Endodermal cell (in vitro differentiated cells): ENCODE measurements around the gene CALCOCO1. TPM values are rescaled to one million over a fixed set of nuclear protein-coding genes. Genes with fewer than 3 reads are reported as not detected.

Experiments used
- DNase-seq: peaks from one replicate; pipeline ENCODE4 v3.0.0-alpha.2; 2017
- H3K27ac ChIP-seq: 2 replicates; pipeline ENCODE4 v1.5.1; 2013; ENCODE audit warnings: mild to moderate bottlenecking, low read depth, low read length, moderate library complexity
- H3K27me3 ChIP-seq: 2 replicates; pipeline ENCODE4 v1.6.1; 2013; ENCODE audit warnings: mild to moderate bottlenecking, low read length, moderate library complexity; ENCODE audit not compliant: insufficient read depth, control insufficient read depth, poor library complexity, severe bottlenecking
- H3K36me3 ChIP-seq: 2 replicates; pipeline ENCODE4 v1.7.0; 2013; ENCODE audit warnings: mild to moderate bottlenecking, low read length, moderate library complexity; ENCODE audit not compliant: control insufficient read depth, insufficient read depth
- H3K4me1 ChIP-seq: one replicate; pipeline ENCODE4 v1.7.0; 2013; ENCODE audit warnings: low read length; ENCODE audit not compliant: control insufficient read depth, insufficient read depth
- H3K4me3 ChIP-seq: 2 replicates; pipeline ENCODE4 v1.5.1; 2013; ENCODE audit warnings: mild to moderate bottlenecking, low read length, moderate library complexity
- H3K9ac ChIP-seq: 2 replicates; pipeline ENCODE4 v1.6.1; 2013; ENCODE audit warnings: mild to moderate bottlenecking, low read length, moderate library complexity; ENCODE audit not compliant: poor library complexity, severe bottlenecking; ENCODE audit errors: extremely low read depth
- H3K9me3 ChIP-seq: 2 replicates; pipeline ENCODE4 v1.6.1; 2013; ENCODE audit warnings: mild to moderate bottlenecking, low read length, moderate library complexity; ENCODE audit not compliant: control insufficient read depth
- H3K27ac Mint-ChIP-seq: 2 replicates; pipeline ENCODE4 v1.8.0; 2020; ENCODE audit warnings: mixed read lengths
- H3K27me3 Mint-ChIP-seq: 2 replicates; pipeline ENCODE4 v1.8.0; 2021; ENCODE audit warnings: mild to moderate bottlenecking, mixed read lengths; ENCODE audit not compliant: insufficient read depth
- H3K36me3 Mint-ChIP-seq: 2 replicates; pipeline ENCODE4 v1.8.0; 2020; ENCODE audit warnings: low read depth, mixed read lengths
- H3K4me1 Mint-ChIP-seq: 2 replicates; pipeline ENCODE4 v1.8.0; 2020; ENCODE audit warnings: mixed read lengths
- H3K4me3 Mint-ChIP-seq: 2 replicates; pipeline ENCODE4 v1.8.0; 2020; ENCODE audit warnings: mild to moderate bottlenecking, moderate library complexity, mixed read lengths
- H3K9me3 Mint-ChIP-seq: 2 replicates; pipeline ENCODE4 v1.8.0; 2020; ENCODE audit warnings: mild to moderate bottlenecking, mixed read lengths
- WGBS, 2 experiments: methylation state at CpG; one replicate each; pipeline versions ENCODE4 v1.1.5 to v1.1.7; 2013; ENCODE audit warnings: missing lambda C conversion rate in 2 of 2, mixed read lengths in 1 of 2; ENCODE audit not compliant: insufficient coverage in 1 of 2, insufficient read length in 1 of 2; 5-methylcytosine and 5-hydroxymethylcytosine counted together
- total RNA-seq, 2 donors: library from RNA; stranded (reverse); fragmentation: NEBNext Ultra II Directional in 1 of 2; extraction: Animal tissue kit (Norgen Biotek cat#: 25700) in 1 of 2; gene quantifications; 2 replicates in 1 of 2; 3 replicates in 1 of 2; pipeline ENCODE4 v1.2.1, GENCODE V29; 2021
- TF ChIP-seq, protein P1 (sequence below): fragments of 200-600 bp; sonication (generic); conservative IDR thresholded peaks from 2 replicates; pipeline ENCODE4 v1.5.0; 2021; ENCODE audit warnings: antibody characterized with exemption, mild to moderate bottlenecking

The CALCOCO1 gene
- total RNA-seq, 2 donors from 2014 or later = 41.4 to 45.7 TPM

DNA sequence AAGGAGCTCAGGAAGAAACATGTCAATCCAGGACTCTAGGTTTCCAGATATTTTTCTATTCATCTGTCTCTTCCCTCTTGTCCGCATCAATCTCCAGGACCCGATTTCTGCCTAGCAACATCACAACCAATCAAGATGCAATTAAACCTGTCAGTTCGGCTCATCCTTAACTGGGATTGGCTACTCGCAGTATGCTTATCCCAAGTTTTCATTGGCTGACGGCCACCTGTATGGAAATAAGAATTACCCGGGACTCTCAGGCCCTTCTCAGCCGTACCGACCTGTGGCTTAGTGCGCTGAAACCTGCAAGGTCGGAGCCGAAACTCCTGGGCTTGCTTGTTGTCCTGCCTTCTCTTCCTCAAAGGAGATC lies 31.0 kb downstream of the CALCOCO1 start:
- H3K4me1 ChIP-seq = no peaks in the 10 kb centered on the region
- WGBS, 2 experiments = 0 to 2% methylated on average over 11 of the region's 11 CpGs
- no peak overlapping the region for H3K27ac ChIP-seq
- H3K36me3 ChIP-seq = no peaks in the 10 kb centered on the region
- H3K9me3 ChIP-seq = no peaks in the 10 kb centered on the region
- no peak overlapping the region for H3K9ac ChIP-seq
- Mint-ChIP-seq H3K9me3 (no peaks in the 10 kb centered on the region), H3K27ac (peak overlapping the region; percentile 20), H3K4me3 (peak overlapping the region; percentile 54), H3K4me1 (peaks cover 13% of the 10 kb centered on the region), H3K27me3 (peaks cover 79% of the 10 kb centered on the region), H3K36me3 (no peaks in the 10 kb centered on the region)
- TF ChIP-seq, protein P1, sequence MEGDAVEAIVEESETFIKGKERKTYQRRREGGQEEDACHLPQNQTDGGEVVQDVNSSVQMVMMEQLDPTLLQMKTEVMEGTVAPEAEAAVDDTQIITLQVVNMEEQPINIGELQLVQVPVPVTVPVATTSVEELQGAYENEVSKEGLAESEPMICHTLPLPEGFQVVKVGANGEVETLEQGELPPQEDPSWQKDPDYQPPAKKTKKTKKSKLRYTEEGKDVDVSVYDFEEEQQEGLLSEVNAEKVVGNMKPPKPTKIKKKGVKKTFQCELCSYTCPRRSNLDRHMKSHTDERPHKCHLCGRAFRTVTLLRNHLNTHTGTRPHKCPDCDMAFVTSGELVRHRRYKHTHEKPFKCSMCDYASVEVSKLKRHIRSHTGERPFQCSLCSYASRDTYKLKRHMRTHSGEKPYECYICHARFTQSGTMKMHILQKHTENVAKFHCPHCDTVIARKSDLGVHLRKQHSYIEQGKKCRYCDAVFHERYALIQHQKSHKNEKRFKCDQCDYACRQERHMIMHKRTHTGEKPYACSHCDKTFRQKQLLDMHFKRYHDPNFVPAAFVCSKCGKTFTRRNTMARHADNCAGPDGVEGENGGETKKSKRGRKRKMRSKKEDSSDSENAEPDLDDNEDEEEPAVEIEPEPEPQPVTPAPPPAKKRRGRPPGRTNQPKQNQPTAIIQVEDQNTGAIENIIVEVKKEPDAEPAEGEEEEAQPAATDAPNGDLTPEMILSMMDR = no peak
- DNase-seq = peak; percentile 96
- peak overlapping the region; percentile 71 for H3K4me3 ChIP-seq
- peaks cover 79% of the 10 kb centered on the region for H3K27me3 ChIP-seq

DNA sequence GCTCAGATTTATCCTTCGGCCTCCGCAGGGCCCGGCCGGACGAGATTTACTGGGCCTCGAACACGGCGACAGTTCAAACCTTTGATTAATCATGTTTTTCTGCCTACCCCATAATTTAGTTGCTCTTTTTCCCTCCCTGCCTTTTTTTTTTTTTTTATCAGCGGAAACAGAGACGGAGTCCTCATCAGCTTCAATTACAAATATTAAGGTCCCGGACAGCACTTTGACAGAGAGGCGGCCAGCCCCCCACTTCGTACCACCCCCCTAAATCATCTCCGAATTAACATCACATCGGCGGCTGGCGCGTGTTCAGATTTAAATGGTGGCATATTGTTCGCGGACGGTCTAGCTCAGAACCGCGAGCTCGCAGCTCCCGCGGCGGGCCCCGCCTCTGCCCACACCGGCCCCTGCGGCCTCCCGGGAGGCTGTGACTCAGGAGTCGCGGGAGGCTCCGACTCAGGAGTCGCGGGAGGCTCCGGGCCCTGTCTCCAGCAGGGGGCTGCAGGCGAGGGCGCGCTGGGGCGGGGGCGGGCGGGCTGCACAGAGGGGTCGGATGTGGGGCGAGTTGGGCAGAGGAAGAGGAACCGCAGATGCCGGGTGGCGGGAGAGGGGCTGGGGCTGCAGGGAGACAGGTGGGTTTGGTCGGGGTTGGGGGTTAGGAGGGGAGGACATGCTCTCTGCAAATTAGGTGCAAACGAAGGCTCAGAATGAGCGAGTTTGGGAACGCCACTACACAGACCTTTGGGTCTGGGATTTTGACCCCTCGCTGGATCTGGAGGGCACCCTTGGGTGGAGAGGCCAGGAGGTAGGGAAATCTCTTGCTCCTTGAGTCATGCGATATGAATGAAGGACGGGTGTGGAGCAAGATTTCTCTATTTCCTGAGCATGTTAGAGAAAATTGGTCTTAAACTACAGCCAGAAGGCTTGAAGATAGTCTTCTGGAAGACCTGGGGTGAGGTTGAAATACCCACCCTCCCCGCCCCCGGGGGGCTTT lies 31.8 kb downstream of the CALCOCO1 start:
- peaks cover 74% of the 10 kb centered on the region for H3K27me3 Mint-ChIP-seq
- H3K9ac ChIP-seq = no peak overlapping the region
- TF ChIP-seq, protein P1 = peak; percentile 62
- H3K27me3 ChIP-seq = peaks cover 70% of the 10 kb centered on the region
- no peak overlapping the region for H3K27ac Mint-ChIP-seq
- peak overlapping the region; percentile 54 for H3K4me3 Mint-ChIP-seq
- WGBS, 2 experiments = 7 to 12% methylated on average over 29 to 57 of the region's 57 CpGs
- no peak overlapping the region for H3K27ac ChIP-seq
- DNase-seq = peak; percentile 91
- no peaks in the 10 kb centered on the region for H3K36me3 ChIP-seq
- no peaks in the 10 kb centered on the region for H3K36me3 Mint-ChIP-seq
- H3K4me3 ChIP-seq = peak overlapping the region; percentile 71
- peaks cover 13% of the 10 kb centered on the region for H3K4me1 Mint-ChIP-seq
- H3K4me1 ChIP-seq = no peaks in the 10 kb centered on the region
- H3K9me3 ChIP-seq = no peaks in the 10 kb centered on the region
- no peaks in the 10 kb centered on the region for H3K9me3 Mint-ChIP-seq

DNA sequence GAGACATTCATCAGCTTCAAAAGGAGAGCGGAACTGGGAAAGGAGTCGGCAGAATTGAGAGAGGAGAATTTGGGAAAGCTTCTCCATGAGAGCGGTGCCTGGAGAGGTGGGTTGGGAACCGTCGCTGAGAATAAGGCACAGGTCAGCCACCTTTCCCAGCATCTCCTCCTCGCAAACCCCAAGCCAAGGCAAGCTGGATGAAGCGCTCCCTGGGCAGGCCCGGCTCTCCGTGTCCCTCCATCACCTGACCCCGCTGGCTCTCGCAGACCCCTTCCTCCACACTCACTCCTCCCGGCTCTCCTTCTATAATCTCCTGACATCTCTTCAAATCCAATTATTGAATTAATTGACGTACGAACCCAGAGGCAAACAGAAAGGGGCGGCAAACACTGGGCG lies 32.5 kb downstream of the CALCOCO1 start:
- Mint-ChIP-seq H3K27ac (no peak overlapping the region), H3K36me3 (no peaks in the 10 kb centered on the region), H3K27me3 (peaks cover 74% of the 10 kb centered on the region), H3K9me3 (no peaks in the 10 kb centered on the region), H3K4me3 (peak overlapping the region; percentile 54), H3K4me1 (peaks cover 13% of the 10 kb centered on the region)
- no peak overlapping the region for H3K9ac ChIP-seq
- peaks cover 63% of the 10 kb centered on the region for H3K27me3 ChIP-seq
- no peaks in the 10 kb centered on the region for H3K9me3 ChIP-seq
- H3K4me1 ChIP-seq = no peaks in the 10 kb centered on the region
- H3K36me3 ChIP-seq = no peaks in the 10 kb centered on the region
- TF ChIP-seq, protein P1 = no peak
- H3K27ac ChIP-seq = no peak overlapping the region
- DNase-seq = peak; percentile 83
- WGBS, 2 experiments = 23 to 24% methylated on average over 15 to 16 of the region's 16 CpGs
- peak overlapping the region; percentile 69 for H3K4me3 ChIP-seq
